GM23338 (cell line): ENCODE measurements around the gene ART4. TPM values are rescaled to one million over a fixed set of nuclear protein-coding genes. Genes with fewer than 3 reads are reported as not detected.

Experiments used
- ATAC-seq: fragments of 200-7000 bp; cut with Tn5 transposase; 3 replicates; pipeline ENCODE4 v1.9.1; 2020
- DNase-seq: peaks from one replicate; pipeline ENCODE4 v3.0.0-alpha.2; 2015; ENCODE audit warnings: low spot score
- H2AFZ ChIP-seq: fragments of 200-600 bp; sonication (generic); 2 replicates; pipeline ENCODE4 v1.8.0; 2016; ENCODE audit warnings: antibody characterized with exemption, mild to moderate bottlenecking, moderate library complexity
- H3F3A ChIP-seq: fragments of 200-600 bp; sonication (generic); replicated peaks from 2 replicates; pipeline ENCODE4 v1.8.0; 2017; ENCODE audit warnings: antibody characterized with exemption, mixed run types, low read depth
- H3K27ac ChIP-seq: fragments of 200-600 bp; sonication (generic); 2 replicates; pipeline ENCODE4 v1.6.1; 2016; ENCODE audit warnings: low read depth
- H3K27me3 ChIP-seq: fragments of 200-600 bp; sonication (generic); 2 replicates; pipeline ENCODE4 v1.8.0; 2016; ENCODE audit warnings: mild to moderate bottlenecking, mixed run types, moderate library complexity; ENCODE audit not compliant: insufficient read depth
- H3K36me3 ChIP-seq: fragments of 200-600 bp; sonication (generic); 2 replicates; pipeline ENCODE4 v1.8.0; 2016; ENCODE audit warnings: mild to moderate bottlenecking; ENCODE audit not compliant: insufficient read depth
- H3K4me1 ChIP-seq: fragments of 200-600 bp; sonication (generic); 2 replicates; pipeline ENCODE4 v1.8.0; 2016; ENCODE audit warnings: mild to moderate bottlenecking, moderate library complexity; ENCODE audit not compliant: insufficient read depth
- H3K4me2 ChIP-seq: fragments of 200-600 bp; sonication (generic); 2 replicates; pipeline ENCODE4 v1.7.1; 2017; ENCODE audit warnings: mixed run types
- H3K4me3 ChIP-seq: fragments of 200-600 bp; sonication (generic); 2 replicates; pipeline ENCODE4 v1.6.1; 2016; ENCODE audit warnings: mixed run types
- H3K79me2 ChIP-seq: fragments of 200-600 bp; sonication (generic); replicated peaks from 2 replicates; pipeline ENCODE4 v1.8.0; 2017; ENCODE audit warnings: mild to moderate bottlenecking; ENCODE audit not compliant: insufficient read depth
- H3K9me2 ChIP-seq: fragments of 200-600 bp; sonication (generic); 2 replicates; pipeline ENCODE4 v1.8.0; 2017; ENCODE audit not compliant: insufficient read depth
- H4K20me1 ChIP-seq: fragments of 200-600 bp; sonication (generic); replicated peaks from 2 replicates; pipeline ENCODE4 v1.8.0; 2017; ENCODE audit warnings: mild to moderate bottlenecking; ENCODE audit not compliant: insufficient read depth
- H3K27ac Mint-ChIP-seq: 2 replicates; pipeline ENCODE4 v1.8.0; 2020; ENCODE audit warnings: inconsistent platforms, mild to moderate bottlenecking, moderate library complexity, mixed read lengths
- H3K27me3 Mint-ChIP-seq: 3 replicates; pipeline ENCODE4 v1.8.0; 2022; ENCODE audit warnings: low read depth, mild to moderate bottlenecking, moderate library complexity, mixed read lengths, inconsistent platforms; ENCODE audit not compliant: insufficient read depth, poor library complexity
- H3K36me3 Mint-ChIP-seq: 3 replicates; pipeline ENCODE4 v1.8.0; 2021; ENCODE audit warnings: low read depth, mild to moderate bottlenecking, inconsistent platforms, moderate library complexity, mixed read lengths
- H3K4me1 Mint-ChIP-seq: 3 replicates; pipeline ENCODE4 v1.8.0; 2020; ENCODE audit warnings: mild to moderate bottlenecking, inconsistent platforms, mixed read lengths
- H3K4me3 Mint-ChIP-seq: 3 replicates; pipeline ENCODE4 v1.8.0; 2021; ENCODE audit warnings: moderate library complexity, mild to moderate bottlenecking, inconsistent platforms, mixed read lengths
- H3K9me3 Mint-ChIP-seq: 3 replicates; pipeline ENCODE4 v1.8.0; 2020; ENCODE audit warnings: moderate library complexity, mild to moderate bottlenecking, inconsistent platforms, mixed read lengths
- CREB1 ChIP-seq: fragments of 250-450 bp; sonication (Bioruptor Pico); IDR thresholded peaks from 2 replicates; pipeline ENCODE4 v1.5.0; 2020; ENCODE audit warnings: low read depth, mild to moderate bottlenecking, moderate library complexity
- CTCF ChIP-seq, 2 experiments: fragments of 200-600 bp in 1 of 2; sonication (generic) in 1 of 2; conservative IDR thresholded peaks; 2 replicates each; pipeline versions ENCODE4 v1.5.1 to v1.6.1; 2016 to 2017; ENCODE audit warnings: antibody characterized with exemption in 2 of 2, low read depth in 2 of 2, mild to moderate bottlenecking in 2 of 2, moderate library complexity in 1 of 2
- ETS1 ChIP-seq: IDR thresholded peaks from 2 replicates; pipeline ENCODE4 v1.6.1; 2016; ENCODE audit warnings: antibody characterized with exemption
- EZH2 ChIP-seq: fragments of 200-600 bp; sonication (generic); IDR thresholded peaks from one replicate; pipeline ENCODE4 v1.8.0; 2017; ENCODE audit warnings: antibody characterized with exemption, mild to moderate bottlenecking, low read depth; ENCODE audit not compliant: unreplicated experiment
- EZH2phosphoT487 ChIP-seq: fragments of 200-600 bp; sonication (generic); IDR thresholded peaks from one replicate; pipeline ENCODE4 v1.8.1; 2018; ENCODE audit warnings: antibody characterized with exemption; ENCODE audit not compliant: unreplicated experiment
- JUNB ChIP-seq: IDR thresholded peaks from one replicate; pipeline ENCODE4 v1.6.1; 2016; ENCODE audit warnings: antibody characterized with exemption; ENCODE audit not compliant: unreplicated experiment
- NANOG ChIP-seq: IDR thresholded peaks from 2 replicates; pipeline ENCODE4 v1.6.1; 2016; ENCODE audit warnings: antibody characterized with exemption, borderline replicate concordance
- POLR2AphosphoS5 ChIP-seq: IDR thresholded peaks from 2 replicates; pipeline ENCODE4 v1.6.1; 2016; ENCODE audit warnings: antibody characterized with exemption, low read depth
- REST ChIP-seq: IDR thresholded peaks from one replicate; pipeline ENCODE4 v1.6.1; 2018; ENCODE audit warnings: antibody characterized with exemption; ENCODE audit not compliant: unreplicated experiment
- STAT1 ChIP-seq: IDR thresholded peaks from one replicate; pipeline ENCODE4 v1.6.1; 2016; ENCODE audit warnings: antibody characterized with exemption; ENCODE audit not compliant: unreplicated experiment
- ZNF114 ChIP-seq: fragments of 250-450 bp; sonication (Bioruptor Pico); IDR thresholded peaks from 2 replicates; pipeline ENCODE4 v1.5.0; 2020; ENCODE audit warnings: mild to moderate bottlenecking, moderate library complexity
- ZNF331 ChIP-seq: fragments of 250-450 bp; sonication (Bioruptor Pico); IDR thresholded peaks from 2 replicates; pipeline ENCODE4 v1.5.0; 2020; ENCODE audit warnings: low read depth, mild to moderate bottlenecking, moderate library complexity
- ZNF462 ChIP-seq: fragments of 250-450 bp; sonication (Bioruptor Pico); IDR thresholded peaks from 2 replicates; pipeline ENCODE4 v1.5.0; 2020; ENCODE audit warnings: mild to moderate bottlenecking, moderate library complexity
- polyA plus RNA-seq: library from polyadenylated mRNA; unstranded; fragments of >200 nt; fragmentation: Nextera tagmentation; extraction: Ambion mirVana; gene quantifications from 2 replicates; pipeline ENCODE4 v1.2.1, GENCODE V29; 2016
- total RNA-seq: library from RNA; depleted of rRNA; stranded (reverse); fragments of >200 nt; shearing (Covaris generic); gene quantifications from 2 replicates; pipeline ENCODE4 v1.2.3, GENCODE V29; 2014

The ART4 gene
- total and polyA plus RNA-seq, 2 experiments from 2014 or later: 0.08 TPM; not detected in 1

- Histone ChIP-seq H3K36me3 (no peaks in the 10 kb centered on the region), H3K27ac (no peak overlapping the region), H2AFZ (no peak overlapping the region), H3K4me2 (no peak overlapping the region), H3F3A (no peaks in the 10 kb centered on the region), H3K9me2 (no peaks in the 10 kb centered on the region), H3K27me3 (no peaks in the 10 kb centered on the region), H3K4me3 (no peak overlapping the region), H3K79me2 (no peaks in the 10 kb centered on the region), H3K4me1 (peaks cover 7% of the 10 kb centered on the region; the same call in 1 of the 2 replicates), H4K20me1 (no peaks in the 10 kb centered on the region)
- Mint-ChIP-seq H3K4me3 (no peak overlapping the region), H3K4me1 (peaks cover 6% of the 10 kb centered on the region; the same call in 2 of the 3 replicates), H3K27ac (no peak overlapping the region), H3K36me3 (peaks cover 12% of the 10 kb centered on the region; the same call in 2 of the 3 replicates), H3K9me3 (peaks cover 35% of the 10 kb centered on the region), H3K27me3 (peaks cover 3% of the 10 kb centered on the region)
- ATAC-seq (no peak), DNase-seq (no peak)
- TF ChIP-seq CREB1 (CRISPR knock-in tag) (no peak), ETS1 (no peak), REST (no peak), ZNF331 (CRISPR knock-in tag) (no peak), CTCF (conservative IDR thresholded peaks at IDR 0.05; ENCODE audit: low read depth in 2 of 2) (no peak), ZNF114 (no peak), STAT1 (no peak), NANOG (no peak), POLR2AphosphoS5 (no peak), EZH2phosphoT487 (no peak), ZNF462 (CRISPR knock-in tag) (no peak), EZH2 (no peak), JUNB (no peak)
Measured at GRCh38 chr12:14858513-14858912, 15.2 kb upstream of the ART4 start.
